Retinal pigment epithelial cell (primary cell): ENCODE results near the gene ANKRD17.
A peak's percentile ranks its signal among the peaks of the same experiment; 100 is the strongest.
"Not testable (repeated sequence)": the region's sequence is repeated elsewhere in the genome, so short reads cannot be mapped to it uniquely, and the experiment has no call there.

ENCODE experiments used
- DNase-seq: peaks from one replicate; pipeline ENCODE4 v3.0.0-alpha.2; 2010; ENCODE audit warnings: low read depth
- H3K4me3 ChIP-seq: 2 replicates; pipeline ENCODE4 v1.5.1; 2011; ENCODE audit warnings: mild to moderate bottlenecking, low read length, control low read depth, moderate library complexity
- TF ChIP-seq, protein P1 (sequence below): conservative IDR thresholded peaks from 2 replicates; pipeline ENCODE4 v1.5.1; 2011; ENCODE audit warnings: low read depth, low read length, control low read depth, inconsistent platforms

The ANKRD17 gene

DNA sequence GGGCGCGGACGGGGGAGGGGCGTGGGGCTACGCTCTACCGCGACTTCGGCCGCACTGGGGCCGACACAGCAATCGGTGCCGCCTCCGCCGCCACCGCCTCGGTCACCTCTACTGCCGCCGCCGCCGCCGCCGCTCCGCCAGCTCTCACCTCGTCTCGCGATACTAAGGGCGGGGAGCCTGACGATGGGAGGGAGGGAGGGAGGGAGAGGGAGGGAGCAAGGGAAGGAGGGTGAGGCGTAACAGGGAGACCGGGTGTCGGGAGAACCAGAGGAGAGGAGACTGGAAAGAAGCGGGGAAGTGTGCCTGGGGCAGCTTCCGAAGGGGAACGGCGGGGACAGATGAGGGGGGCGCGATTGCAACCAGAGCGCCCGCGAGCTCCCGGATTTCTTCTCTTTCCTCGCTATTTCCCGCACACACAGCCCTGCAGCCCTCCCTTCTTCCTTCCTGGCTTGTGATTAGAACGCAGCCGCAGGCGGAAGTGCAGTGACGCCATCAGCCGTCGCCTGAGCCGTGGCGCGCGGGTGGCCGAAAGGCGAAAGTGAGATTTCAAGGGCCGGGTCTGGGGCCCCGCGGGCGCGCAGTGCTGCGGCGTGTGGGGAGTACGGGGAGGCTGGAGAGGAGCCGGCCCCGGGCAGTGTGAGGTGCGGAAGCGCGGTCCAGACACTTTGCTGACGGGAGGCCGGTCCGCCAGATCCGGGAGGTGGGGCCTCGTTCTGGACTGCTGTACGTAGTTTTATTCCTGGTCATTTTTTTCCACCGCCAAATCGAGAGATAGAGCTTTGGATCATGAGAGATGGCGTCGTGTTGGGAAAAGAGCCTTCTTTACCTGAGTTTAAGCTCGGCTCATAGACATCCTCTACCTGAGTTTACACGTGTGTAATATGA, at the start of gene ANKRD17:
Gene ANKRD17, minus strand, starts transcription at position 113 of the 885 bp plus-strand sequence. CDS start 130 bp downstream, outside the sequence.
- peak; percentile 72 for DNase-seq
- peak within 1 kb of the TSS; percentile 80 for H3K4me3 ChIP-seq
- TF ChIP-seq, protein P1, sequence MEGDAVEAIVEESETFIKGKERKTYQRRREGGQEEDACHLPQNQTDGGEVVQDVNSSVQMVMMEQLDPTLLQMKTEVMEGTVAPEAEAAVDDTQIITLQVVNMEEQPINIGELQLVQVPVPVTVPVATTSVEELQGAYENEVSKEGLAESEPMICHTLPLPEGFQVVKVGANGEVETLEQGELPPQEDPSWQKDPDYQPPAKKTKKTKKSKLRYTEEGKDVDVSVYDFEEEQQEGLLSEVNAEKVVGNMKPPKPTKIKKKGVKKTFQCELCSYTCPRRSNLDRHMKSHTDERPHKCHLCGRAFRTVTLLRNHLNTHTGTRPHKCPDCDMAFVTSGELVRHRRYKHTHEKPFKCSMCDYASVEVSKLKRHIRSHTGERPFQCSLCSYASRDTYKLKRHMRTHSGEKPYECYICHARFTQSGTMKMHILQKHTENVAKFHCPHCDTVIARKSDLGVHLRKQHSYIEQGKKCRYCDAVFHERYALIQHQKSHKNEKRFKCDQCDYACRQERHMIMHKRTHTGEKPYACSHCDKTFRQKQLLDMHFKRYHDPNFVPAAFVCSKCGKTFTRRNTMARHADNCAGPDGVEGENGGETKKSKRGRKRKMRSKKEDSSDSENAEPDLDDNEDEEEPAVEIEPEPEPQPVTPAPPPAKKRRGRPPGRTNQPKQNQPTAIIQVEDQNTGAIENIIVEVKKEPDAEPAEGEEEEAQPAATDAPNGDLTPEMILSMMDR, result no peak

GRCh38 chr4:73308286-73308685, 49.7 kb upstream of the ANKRD17 start:
- no peak overlapping the region for H3K4me3 ChIP-seq
- TF ChIP-seq, protein P1, result peak; percentile 35
- DNase-seq, result no peak

- no peak overlapping the region for H3K4me3 ChIP-seq
- no peak for DNase-seq
- TF ChIP-seq, protein P1, result no peak
Observed at GRCh38 chr4:73303711-73304110, 45.1 kb upstream of the ANKRD17 start.

DNA sequence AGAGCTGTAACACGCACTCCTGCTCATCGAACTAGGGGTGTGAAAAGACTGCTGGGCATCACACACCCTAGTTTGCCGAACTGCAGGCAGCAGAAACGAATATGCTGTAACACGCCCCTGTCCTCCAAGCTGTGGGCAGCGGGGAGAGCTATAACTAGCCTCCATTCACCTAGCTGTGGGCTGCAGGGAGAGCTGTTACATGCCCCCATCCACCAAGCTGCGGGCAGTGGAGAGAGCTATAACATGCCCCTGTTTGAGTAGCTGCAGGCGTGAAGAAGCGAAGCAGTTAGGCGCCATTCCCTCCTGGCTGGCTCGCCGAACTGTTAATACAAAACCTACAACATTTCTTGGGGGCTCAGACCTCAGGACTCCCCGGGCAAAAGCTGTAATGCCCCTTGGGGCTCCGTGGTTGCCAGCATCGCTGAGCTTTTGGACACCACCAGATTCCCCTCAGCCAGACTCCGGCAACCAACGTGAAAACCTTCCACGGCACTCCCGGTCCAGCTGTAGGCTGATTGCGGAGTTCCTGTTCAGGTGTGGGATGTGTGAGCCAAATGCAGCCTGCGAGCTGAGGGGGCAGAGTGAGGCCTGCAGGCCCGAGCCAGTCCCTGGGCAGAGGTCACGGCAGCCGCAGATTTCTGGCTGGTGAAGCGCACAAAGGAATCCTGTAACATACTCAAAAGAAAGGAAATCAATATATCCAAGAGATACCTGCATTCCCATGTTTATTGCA, 41.1 kb upstream of the ANKRD17 start:
- no peak for DNase-seq
- TF ChIP-seq, protein P1, result no peak
- H3K4me3 ChIP-seq, result no peak overlapping the region

DNA sequence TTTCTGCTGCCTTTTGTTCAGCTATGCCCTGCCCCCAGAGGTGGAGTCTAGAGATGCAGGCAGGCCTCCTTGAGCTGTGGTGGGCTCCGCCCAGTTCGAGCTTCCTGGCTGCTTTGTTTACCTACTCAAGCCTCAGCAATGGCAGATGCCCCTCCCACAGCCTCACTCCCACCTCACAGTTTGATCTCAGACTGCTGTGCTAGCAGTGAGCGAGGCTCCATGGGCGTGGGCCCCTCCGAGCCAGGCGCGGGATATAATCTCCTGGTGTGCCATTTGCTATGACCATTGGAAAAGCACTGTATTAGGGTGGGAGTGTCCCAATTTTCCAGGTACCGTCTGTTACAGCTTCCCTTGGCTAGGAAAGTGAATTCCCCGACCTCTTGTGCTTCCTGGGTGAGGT, 34.1 kb upstream of the ANKRD17 start:
- DNase-seq, H3K4me3 ChIP-seq: not testable (repeated sequence)

- no peak overlapping the region for H3K4me3 ChIP-seq
- DNase-seq, result no peak
- TF ChIP-seq, protein P1, result no peak
Observed at GRCh38 chr4:73281982-73282381, 23.4 kb upstream of the ANKRD17 start.

GRCh38 chr4:73281396-73281795, 22.8 kb upstream of the ANKRD17 start:
- no peak for DNase-seq
- TF ChIP-seq, protein P1, result no peak

More at GRCh38 chr4:73281396-73281795, 22.8 kb upstream of the ANKRD17 start:
- no peak overlapping the region for H3K4me3 ChIP-seq
